AG09309 (cell line): ENCODE measurements around the gene CDKN2B-AS1.

Experiments used
- DNase-seq: peaks from one replicate; pipeline ENCODE4 v3.0.0-alpha.2; 2010; ENCODE audit warnings: low read depth
- H3K4me3 ChIP-seq: 2 replicates; pipeline ENCODE4 v1.5.1; 2011; ENCODE audit warnings: mild to moderate bottlenecking, low read depth, low read length, moderate library complexity; ENCODE audit not compliant: control insufficient read depth
- TF ChIP-seq, protein P1 (sequence below): IDR thresholded peaks from 2 replicates; pipeline ENCODE4 v1.5.1; 2011; ENCODE audit warnings: mild to moderate bottlenecking, low read depth, low read length, inconsistent platforms; ENCODE audit not compliant: insufficient read depth, control insufficient read depth; ENCODE audit errors: missing control alignments

CDKN2B-AS1 gene

DNA sequence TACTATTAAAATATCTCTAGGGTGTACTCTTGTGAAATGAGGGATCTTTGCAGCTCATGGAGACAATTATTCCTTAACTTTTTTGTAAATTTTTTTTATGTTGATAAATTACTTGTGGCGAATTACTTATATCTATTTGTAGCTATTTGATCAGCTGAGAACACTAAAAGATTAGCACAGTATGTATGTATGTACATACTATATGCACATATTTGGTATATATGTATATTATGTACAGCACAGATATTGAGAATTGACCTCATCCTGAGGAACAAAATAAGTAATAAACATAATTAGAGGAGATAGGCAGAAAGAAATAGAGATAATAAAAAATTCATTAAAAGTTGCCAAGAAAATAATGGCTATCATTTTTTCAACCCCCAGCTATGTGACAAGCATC, 12.2 kb upstream of the CDKN2B-AS1 start:
- TF ChIP-seq, protein P1, sequence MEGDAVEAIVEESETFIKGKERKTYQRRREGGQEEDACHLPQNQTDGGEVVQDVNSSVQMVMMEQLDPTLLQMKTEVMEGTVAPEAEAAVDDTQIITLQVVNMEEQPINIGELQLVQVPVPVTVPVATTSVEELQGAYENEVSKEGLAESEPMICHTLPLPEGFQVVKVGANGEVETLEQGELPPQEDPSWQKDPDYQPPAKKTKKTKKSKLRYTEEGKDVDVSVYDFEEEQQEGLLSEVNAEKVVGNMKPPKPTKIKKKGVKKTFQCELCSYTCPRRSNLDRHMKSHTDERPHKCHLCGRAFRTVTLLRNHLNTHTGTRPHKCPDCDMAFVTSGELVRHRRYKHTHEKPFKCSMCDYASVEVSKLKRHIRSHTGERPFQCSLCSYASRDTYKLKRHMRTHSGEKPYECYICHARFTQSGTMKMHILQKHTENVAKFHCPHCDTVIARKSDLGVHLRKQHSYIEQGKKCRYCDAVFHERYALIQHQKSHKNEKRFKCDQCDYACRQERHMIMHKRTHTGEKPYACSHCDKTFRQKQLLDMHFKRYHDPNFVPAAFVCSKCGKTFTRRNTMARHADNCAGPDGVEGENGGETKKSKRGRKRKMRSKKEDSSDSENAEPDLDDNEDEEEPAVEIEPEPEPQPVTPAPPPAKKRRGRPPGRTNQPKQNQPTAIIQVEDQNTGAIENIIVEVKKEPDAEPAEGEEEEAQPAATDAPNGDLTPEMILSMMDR: no peak
- H3K4me3 ChIP-seq: no peak overlapping the region

DNA sequence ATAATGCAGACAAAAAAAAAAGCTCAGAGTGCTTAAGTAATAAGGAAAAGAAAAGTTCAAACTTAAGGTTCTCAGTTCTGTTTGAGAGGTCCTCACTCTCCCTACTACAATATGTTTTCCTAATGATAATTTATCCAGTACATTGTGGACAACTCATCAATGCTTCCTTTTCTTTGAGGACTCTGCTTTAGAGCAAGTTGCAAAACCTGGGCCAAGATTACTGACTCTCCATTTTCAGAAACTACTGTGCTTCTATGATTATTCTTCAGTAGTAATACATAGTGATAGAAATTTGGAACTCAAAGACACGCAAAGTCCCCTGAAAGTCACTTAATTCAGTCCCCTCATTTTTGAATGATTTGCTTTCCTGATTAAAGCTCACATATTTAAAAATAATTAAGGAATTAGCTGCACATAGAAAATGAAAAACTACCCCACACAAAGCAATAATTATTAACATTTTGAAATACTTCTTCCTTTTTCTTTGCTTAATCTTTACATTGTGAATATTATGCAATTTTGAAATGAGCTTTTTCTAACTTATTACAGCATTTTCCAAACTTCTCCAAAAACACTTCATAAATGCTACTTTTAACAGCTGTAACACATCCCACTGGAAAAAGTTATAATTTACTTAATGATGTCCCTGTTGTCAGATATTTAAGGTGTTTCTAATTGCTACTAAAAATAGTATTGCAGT, 11.6 kb upstream of the CDKN2B-AS1 start:
- H3K4me3 ChIP-seq: no peak overlapping the region
- no peak for DNase-seq
- TF ChIP-seq, protein P1: no peak

More for the DNA sequence above, 12.2 kb upstream of the CDKN2B-AS1 start:
- no peak for DNase-seq

DNA sequence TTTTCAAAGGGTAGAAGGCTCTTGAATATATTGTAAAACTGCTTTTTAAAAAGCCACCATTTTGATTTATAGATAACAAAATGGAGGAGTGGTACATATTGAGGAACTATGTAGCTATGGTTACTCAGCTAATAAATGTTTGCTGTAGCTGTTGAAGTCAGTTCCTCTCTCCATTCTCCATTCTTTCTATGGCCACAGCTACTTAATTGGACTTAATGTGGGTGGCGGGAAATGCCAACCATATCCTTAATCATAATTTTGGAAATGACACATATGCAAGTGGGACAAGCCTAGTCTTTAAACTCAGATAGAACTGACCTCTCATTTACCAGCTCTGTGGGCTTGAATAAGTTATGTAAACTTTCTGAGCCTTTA, 11.0 kb upstream of the CDKN2B-AS1 start:
- H3K4me3 ChIP-seq: no peak overlapping the region
- TF ChIP-seq, protein P1: no peak
- no peak for DNase-seq

GRCh38 chr9:21984101-21984500, 10.5 kb upstream of the CDKN2B-AS1 start:
- TF ChIP-seq, protein P1: no peak
- no peak for DNase-seq
- H3K4me3 ChIP-seq: no peak overlapping the region

GRCh38 chr9:21985964-21986667, 8.5 kb upstream of the CDKN2B-AS1 start:
- TF ChIP-seq, protein P1: no peak
- no peak for DNase-seq
- no peak overlapping the region for H3K4me3 ChIP-seq

DNA sequence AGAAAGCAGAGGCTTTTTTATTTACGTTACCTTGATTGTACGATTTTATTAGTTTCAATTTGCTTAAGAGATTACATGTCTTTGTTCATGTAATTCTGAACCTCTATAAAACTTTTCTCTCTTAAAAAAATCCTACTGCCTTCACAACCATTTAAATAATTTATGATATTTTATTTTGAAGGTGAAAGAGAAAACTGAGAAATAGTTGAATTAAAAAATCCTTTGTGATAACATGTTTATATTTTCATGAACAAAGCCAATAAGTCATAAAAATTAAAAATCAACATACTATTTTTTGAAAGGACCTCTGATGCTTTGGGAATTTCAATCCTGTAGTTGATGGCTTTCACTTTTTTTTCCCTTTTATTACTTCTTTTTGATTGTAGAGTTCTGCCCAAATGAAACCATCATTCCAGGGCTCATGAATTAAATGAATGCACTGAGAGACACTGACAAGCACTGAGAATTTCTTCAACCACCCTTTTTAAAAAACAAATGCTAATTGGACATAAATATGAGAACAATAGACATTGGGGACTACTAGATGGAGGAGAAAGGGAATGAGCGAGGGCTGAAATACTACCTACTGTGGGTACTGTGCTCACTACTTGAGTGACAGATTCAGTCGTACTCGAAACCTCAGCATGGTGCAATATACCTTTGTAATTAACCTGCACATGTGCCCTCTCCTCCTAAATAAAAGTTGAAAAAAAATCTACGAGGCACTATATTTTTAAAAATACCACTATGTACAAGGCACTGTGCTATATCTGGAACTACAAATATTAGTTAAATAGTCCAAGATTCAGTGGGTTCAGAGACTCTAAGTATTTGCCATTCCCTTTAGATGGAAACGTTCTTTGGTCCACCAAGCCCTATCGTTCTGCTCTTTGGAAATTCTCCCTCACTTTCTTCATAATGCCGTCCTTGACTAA, 6.3 kb upstream of the CDKN2B-AS1 start:
- DNase-seq: no peak
- H3K4me3 ChIP-seq: no peak overlapping the region
- TF ChIP-seq, protein P1: no peak
